Measurements from ENCODE around the gene NRAS. TPM values are rescaled to one million over a fixed set of nuclear protein-coding genes. Genes with fewer than 3 reads are reported as not detected.

NRAS gene
- polyA plus RNA-seq, 1 experiment = 69.8 TPM

GRCh38 chr1:114718661-114719423 lies 2.3 kb upstream of the NRAS start:
- Histone ChIP-seq H3K9me3 (ENCODE audit: control insufficient read depth, insufficient read depth, low read length) (no peaks in the 10 kb centered on the region), H3K27ac (ENCODE audit: low read depth, low read length) (no peak overlapping the region), H3K27me3 (ENCODE audit: control insufficient read depth, insufficient read depth, low read length) (no peaks in the 10 kb centered on the region), H3K4me3 (ENCODE audit: low read depth, low read length) (no peak overlapping the region)
- no peak for TF ChIP-seq CTCF (IDR thresholded peaks at IDR 0.05; ENCODE audit: low read depth, low read length)
- no peak for DNase-seq (ENCODE audit: low read depth, low spot score)
- POLR2A ChIA-PET = interaction anchor here (1.2 kb wide), 1 partner anchor 20 kb away, joined by 3 read pairs; no protein-coding TSS in a partner anchor
- CTCF ChIA-PET = no interaction called here

GRCh38 chr1:114715952-114716303 lies 643 bp downstream of the NRAS start:
- Histone ChIP-seq H3K27me3 (ENCODE audit: control insufficient read depth, insufficient read depth, low read length) (no peaks in the 10 kb centered on the region), H3K9me3 (ENCODE audit: control insufficient read depth, insufficient read depth, low read length) (no peaks in the 10 kb centered on the region), H3K27ac (ENCODE audit: low read depth, low read length) (peak overlapping the region; percentile 95), H3K4me3 (ENCODE audit: low read depth, low read length) (peak overlapping the region; percentile 92)
- DNase-seq (ENCODE audit: low read depth, low spot score) = no peak
- POLR2A ChIA-PET = interaction anchor here (0.6 to 1.5 kb wide), 2 partner anchors 42 to 823 kb away, joined by 3 to 5 read pairs; partner anchors contain the start of gene CSDE1
- CTCF ChIA-PET = interaction anchor here (1.3 to 2.0 kb wide), 2 partner anchors 337 to 369 kb away, joined by 3 to 6 read pairs; no protein-coding TSS in a partner anchor
- TF ChIP-seq CTCF (IDR thresholded peaks at IDR 0.05; ENCODE audit: low read depth, low read length) = no peak

- no peak overlapping the region for H3K4me3 ChIP-seq (ENCODE audit: low read depth, low read length)
- TF ChIP-seq CTCF (IDR thresholded peaks at IDR 0.05; ENCODE audit: low read depth, low read length) = no peak
- POLR2A ChIA-PET = no interaction called here
- no peaks in the 10 kb centered on the region for H3K9me3 ChIP-seq (ENCODE audit: control insufficient read depth, insufficient read depth, low read length)
- no peak overlapping the region for H3K27ac ChIP-seq (ENCODE audit: low read depth, low read length)
- no peak for DNase-seq (ENCODE audit: low read depth, low spot score)
- CTCF ChIA-PET = interaction anchor here (2.0 kb wide), 1 partner anchor 366 kb away, joined by 7 read pairs; no protein-coding TSS in a partner anchor
- H3K27me3 ChIP-seq (ENCODE audit: control insufficient read depth, insufficient read depth, low read length) = no peaks in the 10 kb centered on the region
Observed at GRCh38 chr1:114712977-114713376, 3.6 kb downstream of the NRAS start.

- ChIA-PET CTCF (interaction anchor here (1.1 kb wide), 1 partner anchor 364 kb away, joined by 3 read pairs; no protein-coding TSS in a partner anchor), POLR2A (no interaction called here)
Observed at GRCh38 chr1:114710360-114710759, 6.2 kb downstream of the NRAS start.

More at GRCh38 chr1:114710360-114710759, 6.2 kb downstream of the NRAS start:
- TF ChIP-seq CTCF (IDR thresholded peaks at IDR 0.05; ENCODE audit: low read depth, low read length) = no peak
- no peak for DNase-seq (ENCODE audit: low read depth, low spot score)
- H3K9me3 ChIP-seq (ENCODE audit: control insufficient read depth, insufficient read depth, low read length) = no peaks in the 10 kb centered on the region
- no peak overlapping the region for H3K4me3 ChIP-seq (ENCODE audit: low read depth, low read length)
- H3K27me3 ChIP-seq (ENCODE audit: control insufficient read depth, insufficient read depth, low read length) = no peaks in the 10 kb centered on the region
- H3K27ac ChIP-seq (ENCODE audit: low read depth, low read length) = no peak overlapping the region
